Measurements from ENCODE around the gene HSFX4. TPM values are rescaled to one million over a fixed set of nuclear protein-coding genes. Genes with fewer than 3 reads are reported as not detected.
A peak's percentile ranks its signal among the peaks of the same experiment; 100 is the strongest.
"Not testable (repeated sequence)": the region's sequence is repeated elsewhere in the genome, so short reads cannot be mapped to it uniquely, and the experiment has no call there.

HSFX4 gene, protein sequence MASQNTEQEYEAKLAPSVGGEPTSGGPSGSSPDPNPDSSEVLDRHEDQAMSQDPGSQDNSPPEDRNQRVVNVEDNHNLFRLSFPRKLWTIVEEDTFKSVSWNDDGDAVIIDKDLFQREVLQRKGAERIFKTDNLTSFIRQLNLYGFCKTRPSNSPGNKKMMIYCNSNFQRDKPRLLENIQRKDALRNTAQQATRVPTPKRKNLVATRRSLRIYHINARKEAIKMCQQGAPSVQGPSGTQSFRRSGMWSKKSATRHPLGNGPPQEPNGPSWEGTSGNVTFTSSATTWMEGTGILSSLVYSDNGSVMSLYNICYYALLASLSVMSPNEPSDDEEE
- total RNA-seq, result 1 to 10 TPM; 2.4 to 6.0 TPM
- polyA plus RNA-seq (ENCODE audit: insufficient read depth, low read depth, low replicate concordance), result 9.7 TPM
- long read RNA-seq, donor 1, partial matches to known transcripts, result 18 of 18 reads
- long read RNA-seq, donor 1, other reads (novel, unspliced or antisense), result 0 of 18 reads
- long read RNA-seq, donor 2, result 0 reads

- DNase-seq; H3K27ac ChIP-seq; H3K9me3 ChIP-seq; H3K36me3 ChIP-seq (ENCODE audit: low read depth, missing control alignments); H3K4me1 ChIP-seq; H3K4me3 ChIP-seq; H3K27me3 ChIP-seq; intact Hi-C loops (cut with DNase I; ENCODE audit: low total_unique reads): not testable (repeated sequence)
- WGBS, 2 donors, result no CpG with 5 or more reads among the region's 7 CpGs
Observed at GRCh38 chrX:149929400-149929799, at the start of gene HSFX4. HSFX4 (plus strand) TSS chrX:149929573; CDS start chrX:149929645, 72 bp downstream.

GRCh38 chrX:149881081-149881711 is 48.2 kb upstream of the HSFX4 start, which contains the start of gene MAGEA8:
MAGEA8 (plus strand) TSS chrX:149881183; CDS start chrX:149884273, 3,090 bp downstream.
- Histone ChIP-seq H3K9me3 (no peaks in the 10 kb centered on the region), H3K4me3 (peak within 1 kb of the TSS in 1 of 2 donors; percentile 23), H3K27ac (no peak within 1 kb of the TSS), H3K4me1 (no peaks in the 10 kb centered on the region), H3K27me3 (no peaks in the 10 kb centered on the region), H3K36me3 (ENCODE audit: low read depth, missing control alignments) (no peaks in the 10 kb centered on the region)
- intact Hi-C loops (cut with DNase I; ENCODE audit: low total_unique reads), result no loop called here
- DNase-seq, result peak; percentile 14
- WGBS, 2 donors, result 54% methylated on average over 17 of the region's 33 CpGs; no CpG with 5 or more reads in 1 of the 2 donors
- TF ChIP-seq, protein P1, sequence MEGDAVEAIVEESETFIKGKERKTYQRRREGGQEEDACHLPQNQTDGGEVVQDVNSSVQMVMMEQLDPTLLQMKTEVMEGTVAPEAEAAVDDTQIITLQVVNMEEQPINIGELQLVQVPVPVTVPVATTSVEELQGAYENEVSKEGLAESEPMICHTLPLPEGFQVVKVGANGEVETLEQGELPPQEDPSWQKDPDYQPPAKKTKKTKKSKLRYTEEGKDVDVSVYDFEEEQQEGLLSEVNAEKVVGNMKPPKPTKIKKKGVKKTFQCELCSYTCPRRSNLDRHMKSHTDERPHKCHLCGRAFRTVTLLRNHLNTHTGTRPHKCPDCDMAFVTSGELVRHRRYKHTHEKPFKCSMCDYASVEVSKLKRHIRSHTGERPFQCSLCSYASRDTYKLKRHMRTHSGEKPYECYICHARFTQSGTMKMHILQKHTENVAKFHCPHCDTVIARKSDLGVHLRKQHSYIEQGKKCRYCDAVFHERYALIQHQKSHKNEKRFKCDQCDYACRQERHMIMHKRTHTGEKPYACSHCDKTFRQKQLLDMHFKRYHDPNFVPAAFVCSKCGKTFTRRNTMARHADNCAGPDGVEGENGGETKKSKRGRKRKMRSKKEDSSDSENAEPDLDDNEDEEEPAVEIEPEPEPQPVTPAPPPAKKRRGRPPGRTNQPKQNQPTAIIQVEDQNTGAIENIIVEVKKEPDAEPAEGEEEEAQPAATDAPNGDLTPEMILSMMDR (IDR thresholded peaks at IDR 0.05), result no peak
- TF ChIP-seq POLR2A (IDR thresholded peaks at IDR 0.05), result no peak

- intact Hi-C loops (cut with DNase I; ENCODE audit: low total_unique reads); H3K36me3 ChIP-seq (ENCODE audit: low read depth, missing control alignments); H3K27me3 ChIP-seq; H3K4me1 ChIP-seq; DNase-seq; H3K27ac ChIP-seq; H3K4me3 ChIP-seq; H3K9me3 ChIP-seq: not testable (repeated sequence)
- 92 to 100% methylated on average over 2 of the region's 2 CpGs for WGBS, 2 donors
Observed at GRCh38 chrX:149890828-149891227, 38.5 kb upstream of the HSFX4 start.

DNA sequence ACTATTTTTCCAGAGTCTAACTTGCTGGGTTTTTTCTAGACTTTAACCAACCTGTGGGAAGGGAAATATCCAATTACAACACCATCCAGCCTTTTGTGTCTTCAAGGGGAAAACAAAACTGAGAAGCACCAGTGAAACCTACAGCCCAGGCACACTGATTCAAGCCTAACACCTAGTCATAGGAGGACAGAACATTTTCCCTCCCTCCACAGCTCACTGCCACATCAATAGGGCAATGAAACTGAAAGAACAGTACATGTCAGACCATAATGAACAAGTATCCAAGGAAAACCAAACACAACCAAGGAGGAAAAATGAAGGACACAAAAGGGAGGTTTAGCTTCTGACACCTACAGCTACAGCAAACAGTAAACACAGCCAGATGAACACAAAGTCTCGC is 30.8 kb upstream of the HSFX4 start:
- H3K4me1 ChIP-seq, result no peaks in the 10 kb centered on the region
- no peaks in the 10 kb centered on the region for H3K9me3 ChIP-seq
- no peak overlapping the region for H3K27ac ChIP-seq
- H3K4me3 ChIP-seq, result no peak overlapping the region
- 88 to 92% methylated on average over 1 of the region's 1 CpG for WGBS, 2 donors
- TF ChIP-seq, protein P1 (IDR thresholded peaks at IDR 0.05), result no peak
- no peak for TF ChIP-seq POLR2A (IDR thresholded peaks at IDR 0.05)
- H3K36me3 ChIP-seq (ENCODE audit: low read depth, missing control alignments), result no peaks in the 10 kb centered on the region
- intact Hi-C loops (cut with DNase I; ENCODE audit: low total_unique reads), result no loop called here
- H3K27me3 ChIP-seq, result no peaks in the 10 kb centered on the region
- no peak for DNase-seq

- no peak for DNase-seq
- 6 to 20% methylated on average over 4 to 6 of the region's 6 CpGs for WGBS, 2 donors
- Histone ChIP-seq H3K4me1 (no peaks in the 10 kb centered on the region), H3K27me3 (no peaks in the 10 kb centered on the region), H3K9me3 (no peaks in the 10 kb centered on the region), H3K36me3 (ENCODE audit: low read depth, missing control alignments) (no peaks in the 10 kb centered on the region), H3K4me3 (no peak overlapping the region), H3K27ac (no peak overlapping the region)
- intact Hi-C loops (cut with DNase I; ENCODE audit: low total_unique reads), result no loop called here
- no peak for TF ChIP-seq POLR2A (IDR thresholded peaks at IDR 0.05)
- TF ChIP-seq, protein P1 (IDR thresholded peaks at IDR 0.05), result no peak
Observed at GRCh38 chrX:149903889-149904748, 25.3 kb upstream of the HSFX4 start.
